Activated T-helper 2 cell treated with anti-CD3 and anti-CD28 coated beads, Interferon-gamma antibody, Interleukin-2, Interleukin-4, amounts not matched to agents 10 μg/mL and 5 μg/mL and 100 μg/mL, durations not matched to agents 14 hours and 24 hours and 36 hours (primary cell): ENCODE results near the gene RAB25. TPM values are rescaled to one million over a fixed set of nuclear protein-coding genes. Genes with fewer than 3 reads are reported as not detected.
A peak's percentile ranks its signal among the peaks of the same experiment; 100 is the strongest.

Experiments
- DNase-seq: peaks from one replicate; pipeline ENCODE4 v3.0.0; 2021; ENCODE audit warnings: low spot score
- H3K27ac Mint-ChIP-seq: one replicate; pipeline ENCODE4 v1.8.0; 2021; ENCODE audit warnings: mixed read lengths
- H3K27me3 Mint-ChIP-seq: one replicate; pipeline ENCODE4 v1.8.0; 2021; ENCODE audit warnings: low read depth, mixed read lengths
- H3K36me3 Mint-ChIP-seq: one replicate; pipeline ENCODE4 v1.8.0; 2021; ENCODE audit warnings: low read depth, mixed read lengths
- H3K4me1 Mint-ChIP-seq: one replicate; pipeline ENCODE4 v1.8.0; 2021; ENCODE audit warnings: low read depth, mixed read lengths
- H3K4me3 Mint-ChIP-seq: one replicate; pipeline ENCODE4 v1.8.0; 2021; ENCODE audit warnings: low read depth, mild to moderate bottlenecking, moderate library complexity, mixed read lengths
- H3K9me3 Mint-ChIP-seq: one replicate; pipeline ENCODE4 v1.8.0; 2021; ENCODE audit warnings: mixed read lengths
- intact Hi-C: fragments of 100-400 bp; cut with micrococcal nuclease; formaldehyde crosslinking; loops from one replicate; pipeline ENCODE4 v1.15.1; 2023
- total RNA-seq: library from RNA; stranded (reverse); gene quantifications from 2 replicates; pipeline ENCODE4 v1.2.3, GENCODE V29; 2022

The RAB25 gene
- total RNA-seq, 1 donor from 2014 or later: 0.21 TPM

DNA sequence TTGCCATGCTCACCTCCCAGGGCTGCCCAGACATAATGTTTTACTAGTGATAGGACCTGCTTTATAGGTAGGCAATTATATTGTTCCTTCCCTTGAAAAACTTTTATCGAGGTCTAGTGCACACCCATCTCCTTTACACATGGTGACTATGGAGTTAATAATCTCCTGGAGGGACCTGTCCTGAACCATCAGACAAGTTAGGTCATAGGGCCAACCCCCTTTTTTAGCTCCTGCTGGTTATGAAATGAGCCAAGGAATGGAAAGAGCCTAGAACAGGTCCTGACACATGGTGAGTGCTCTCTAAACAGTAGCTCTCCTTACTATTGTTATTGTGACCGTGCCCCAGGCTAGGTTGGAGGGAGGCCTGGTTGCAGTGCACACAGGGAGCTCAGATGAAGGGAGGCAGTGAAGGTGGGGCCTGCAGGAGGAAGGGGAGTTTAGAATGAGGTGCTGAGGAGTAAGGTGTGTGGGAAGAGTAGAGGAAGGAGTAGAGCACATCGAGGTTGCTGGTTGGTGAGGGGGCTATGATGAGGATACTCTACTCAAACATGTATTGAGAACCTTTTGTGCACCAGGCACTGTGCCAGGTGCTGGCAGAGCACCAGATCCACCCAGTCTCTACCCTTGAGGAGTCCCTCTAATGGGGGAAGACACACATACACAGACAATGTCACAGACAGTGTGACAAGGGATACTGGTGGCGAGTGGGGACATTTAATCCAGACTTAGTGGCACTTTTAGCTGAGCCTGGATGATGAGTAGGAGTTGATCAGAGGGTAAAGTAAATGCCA lies 39.4 kb downstream of the RAB25 start:
- Mint-ChIP-seq H3K4me3 (no peak overlapping the region), H3K9me3 (no peaks in the 10 kb centered on the region)

DNA sequence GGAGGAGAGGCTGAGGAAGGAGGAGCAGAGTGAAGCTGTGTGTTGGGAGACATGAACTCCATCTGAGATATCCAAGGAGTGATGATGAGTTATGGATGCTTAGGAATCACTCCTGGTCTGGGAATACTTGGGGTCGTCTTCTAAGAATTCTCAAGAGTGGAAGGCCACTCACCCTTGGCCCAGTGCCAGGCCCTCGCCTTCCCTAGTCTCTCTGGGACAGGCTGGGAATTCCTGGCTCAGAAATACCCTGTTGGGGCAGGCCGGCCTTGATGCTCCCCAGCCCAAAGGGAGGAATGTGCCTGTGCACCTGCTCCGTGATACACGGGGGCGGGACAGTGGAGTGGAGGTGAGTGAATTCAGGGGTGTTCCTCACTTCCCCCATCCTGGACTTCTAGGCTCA lies 40.9 kb downstream of the RAB25 start:
- H3K4me3 Mint-ChIP-seq: no peak overlapping the region
- peaks cover 66% of the 10 kb centered on the region for H3K4me1 Mint-ChIP-seq
- no peaks in the 10 kb centered on the region for H3K36me3 Mint-ChIP-seq
- no peaks in the 10 kb centered on the region for H3K27me3 Mint-ChIP-seq
- no peaks in the 10 kb centered on the region for H3K9me3 Mint-ChIP-seq
- DNase-seq: no peak
- H3K27ac Mint-ChIP-seq: peak overlapping the region; percentile 34
- intact Hi-C loops: no loop called here

More for the DNA sequence above, 39.4 kb downstream of the RAB25 start:
- H3K27me3 Mint-ChIP-seq: no peaks in the 10 kb centered on the region
- intact Hi-C loops: no loop called here
- no peak for DNase-seq
- H3K36me3 Mint-ChIP-seq: no peaks in the 10 kb centered on the region
- H3K27ac Mint-ChIP-seq: peak overlapping the region; percentile 65
- peaks cover 70% of the 10 kb centered on the region for H3K4me1 Mint-ChIP-seq

DNA sequence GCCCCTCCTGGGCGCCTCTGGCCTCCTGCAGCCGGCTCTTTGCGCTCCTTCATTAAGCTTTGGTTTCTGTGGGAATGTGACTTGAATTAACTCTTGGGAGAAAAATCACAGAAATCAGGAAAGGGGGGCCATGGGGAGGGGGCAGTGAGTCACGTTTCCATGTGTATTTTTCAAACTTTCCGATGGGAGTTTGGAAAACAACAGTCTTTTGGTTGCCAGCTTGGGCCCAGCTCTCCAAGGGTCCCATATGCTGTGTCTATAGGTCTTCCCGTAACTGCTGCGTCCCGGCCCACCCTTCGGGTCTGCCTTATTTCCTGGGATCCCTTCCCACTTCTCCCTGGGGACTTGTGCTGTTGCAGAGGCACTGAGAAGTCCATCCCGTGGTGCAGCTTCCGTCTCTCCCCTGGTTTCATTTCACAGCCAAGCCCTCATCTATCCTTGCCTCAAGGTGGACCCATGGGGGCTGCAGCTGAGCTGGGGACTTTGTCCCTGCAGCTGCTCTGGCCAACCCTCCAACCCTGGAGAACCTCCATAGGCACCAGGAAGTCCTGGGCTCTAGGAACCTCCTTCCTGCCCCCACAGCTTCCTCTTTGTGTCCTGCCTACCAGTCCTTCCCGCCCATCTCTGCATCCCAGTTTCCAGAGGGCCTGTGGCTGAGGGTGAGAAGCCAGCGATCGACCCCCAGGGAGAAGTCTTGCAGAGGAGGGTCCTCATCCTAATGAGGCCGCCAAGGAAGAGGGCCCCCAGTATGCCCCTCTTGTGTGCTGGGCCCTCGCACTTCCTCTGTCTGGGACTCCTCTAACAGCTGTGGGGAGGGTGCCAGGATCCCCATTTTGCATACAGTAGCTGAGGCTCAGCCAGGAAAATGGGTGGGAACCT lies 41.9 kb downstream of the RAB25 start:
- no peak for DNase-seq
- H3K36me3 Mint-ChIP-seq: no peaks in the 10 kb centered on the region
- no peak overlapping the region for H3K4me3 Mint-ChIP-seq
- no peaks in the 10 kb centered on the region for H3K27me3 Mint-ChIP-seq
- peak overlapping the region; percentile 39 for H3K27ac Mint-ChIP-seq
- intact Hi-C loops: no loop called here
- peaks cover 63% of the 10 kb centered on the region for H3K4me1 Mint-ChIP-seq
- no peaks in the 10 kb centered on the region for H3K9me3 Mint-ChIP-seq

DNA sequence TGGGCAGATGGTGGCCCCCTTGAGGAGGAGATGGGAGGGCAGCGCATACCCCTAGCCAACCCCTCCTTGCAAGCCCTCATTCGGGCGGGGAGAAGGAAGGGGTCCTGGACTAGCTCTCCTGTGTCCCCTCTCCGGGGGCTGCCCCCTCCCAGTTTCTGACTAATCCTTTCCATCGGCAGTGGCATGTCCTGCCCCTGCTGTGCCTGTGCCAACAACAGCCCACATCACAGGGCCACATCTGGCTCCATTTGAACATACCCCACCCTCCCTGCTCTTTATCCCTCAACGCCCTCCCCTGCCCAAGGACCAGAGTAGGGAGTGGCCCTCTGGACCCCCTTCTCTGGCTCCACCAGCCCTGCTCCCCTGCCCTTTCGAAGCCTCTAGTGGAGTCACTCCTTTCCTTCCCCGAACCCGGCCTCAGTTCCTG lies 42.6 kb downstream of the RAB25 start:
- H3K36me3 Mint-ChIP-seq: no peaks in the 10 kb centered on the region
- DNase-seq: no peak
- H3K9me3 Mint-ChIP-seq: no peaks in the 10 kb centered on the region
- peaks cover 61% of the 10 kb centered on the region for H3K4me1 Mint-ChIP-seq
- peak overlapping the region; percentile 100 for H3K27ac Mint-ChIP-seq
- intact Hi-C loops: no loop called here
- H3K4me3 Mint-ChIP-seq: no peak overlapping the region
- no peaks in the 10 kb centered on the region for H3K27me3 Mint-ChIP-seq

DNA sequence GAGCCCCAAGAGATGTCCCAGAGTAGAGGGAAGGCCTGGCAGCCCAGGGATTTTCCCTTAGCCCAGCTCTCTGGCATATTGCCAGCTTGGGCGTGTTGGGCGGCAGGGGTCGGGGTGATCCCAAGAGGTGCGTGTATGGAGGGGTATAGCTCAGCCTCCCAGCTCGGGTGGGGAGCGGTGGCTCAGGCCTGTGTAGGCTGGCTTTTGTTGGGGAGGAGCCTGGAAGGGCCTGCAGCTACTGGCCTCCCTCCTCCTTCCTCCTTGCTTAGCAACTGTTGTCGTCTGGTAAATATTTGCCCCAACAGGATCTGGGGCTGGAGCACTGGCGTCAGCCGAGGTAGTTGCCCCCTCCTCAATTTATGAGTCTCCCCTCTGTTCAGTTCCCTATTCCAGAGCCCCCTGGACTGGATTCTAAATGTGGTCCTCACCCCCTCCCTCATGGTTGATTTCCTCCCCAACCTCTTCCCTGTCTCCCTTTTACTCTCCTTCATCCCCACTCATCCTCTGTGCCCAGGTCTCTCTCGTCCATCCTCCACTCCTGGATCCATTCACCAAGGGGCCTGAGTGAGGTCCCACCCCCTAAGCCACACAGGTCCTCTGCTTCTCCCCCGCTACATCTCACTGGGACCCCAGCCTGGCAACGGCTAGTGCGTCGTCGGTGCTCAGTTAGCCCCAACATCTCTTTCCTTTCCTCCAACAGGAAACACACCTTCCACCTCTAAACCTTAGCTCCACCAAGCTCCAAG lies 43.3 kb downstream of the RAB25 start:
- intact Hi-C loops: no loop called here
- no peak for DNase-seq
- H3K9me3 Mint-ChIP-seq: no peaks in the 10 kb centered on the region
- no peaks in the 10 kb centered on the region for H3K27me3 Mint-ChIP-seq
- no peaks in the 10 kb centered on the region for H3K36me3 Mint-ChIP-seq
- H3K4me1 Mint-ChIP-seq: peaks cover 60% of the 10 kb centered on the region
- no peak overlapping the region for H3K4me3 Mint-ChIP-seq
- H3K27ac Mint-ChIP-seq: peak overlapping the region; percentile 100

DNA sequence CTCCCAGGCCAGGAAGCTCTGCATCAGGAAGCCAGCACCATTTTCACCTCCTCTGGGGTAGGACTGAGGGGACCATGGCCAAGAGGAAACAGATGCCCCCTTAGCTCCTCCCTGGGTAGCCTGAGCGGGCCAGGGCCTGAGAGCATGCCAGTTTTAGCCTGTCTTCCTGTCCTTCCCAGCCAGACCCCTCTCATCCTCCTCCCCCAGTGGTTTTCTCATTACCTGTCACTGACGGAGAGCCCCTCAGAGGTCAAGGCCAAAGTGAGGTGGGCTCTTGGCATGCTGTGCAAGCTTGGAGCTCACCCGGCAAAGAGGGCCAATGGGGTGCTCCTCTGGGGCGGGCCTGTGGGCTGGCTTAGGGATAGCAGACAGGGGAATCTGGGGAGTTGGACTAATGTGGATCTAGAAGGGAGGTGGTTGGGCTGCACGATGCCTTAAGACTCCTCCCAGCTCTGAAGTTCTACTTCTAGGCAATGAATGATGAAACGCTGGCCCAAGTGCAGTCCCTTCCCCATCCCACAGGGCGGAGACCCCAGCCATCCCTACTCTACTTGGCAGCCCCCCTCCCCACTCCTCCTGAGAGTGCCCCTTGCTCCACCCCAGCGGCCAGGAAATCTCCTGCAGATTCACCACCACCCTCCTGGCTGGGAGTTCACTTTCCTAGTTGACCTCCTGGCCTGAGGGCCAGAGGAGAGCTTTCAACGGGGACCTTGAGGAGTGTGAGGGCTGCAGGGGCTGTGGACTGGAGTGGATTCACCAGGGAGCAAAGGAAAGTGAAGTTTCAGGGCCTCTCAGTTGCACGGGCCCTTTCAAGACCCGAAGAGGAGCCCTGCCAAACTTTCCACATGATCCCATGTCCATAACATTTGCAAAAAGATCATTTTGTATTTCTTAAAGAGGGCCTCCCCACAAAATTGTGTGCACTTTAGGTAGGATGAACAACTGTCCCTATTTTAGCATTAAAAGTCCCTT lies 44.2 kb downstream of the RAB25 start:
- no peaks in the 10 kb centered on the region for H3K27me3 Mint-ChIP-seq
- DNase-seq: no peak
- no peaks in the 10 kb centered on the region for H3K36me3 Mint-ChIP-seq
- H3K27ac Mint-ChIP-seq: peak overlapping the region; percentile 100
- H3K4me1 Mint-ChIP-seq: peaks cover 64% of the 10 kb centered on the region
- no peaks in the 10 kb centered on the region for H3K9me3 Mint-ChIP-seq
- peak overlapping the region; percentile 87 for H3K4me3 Mint-ChIP-seq
- intact Hi-C loops: no loop called here

DNA sequence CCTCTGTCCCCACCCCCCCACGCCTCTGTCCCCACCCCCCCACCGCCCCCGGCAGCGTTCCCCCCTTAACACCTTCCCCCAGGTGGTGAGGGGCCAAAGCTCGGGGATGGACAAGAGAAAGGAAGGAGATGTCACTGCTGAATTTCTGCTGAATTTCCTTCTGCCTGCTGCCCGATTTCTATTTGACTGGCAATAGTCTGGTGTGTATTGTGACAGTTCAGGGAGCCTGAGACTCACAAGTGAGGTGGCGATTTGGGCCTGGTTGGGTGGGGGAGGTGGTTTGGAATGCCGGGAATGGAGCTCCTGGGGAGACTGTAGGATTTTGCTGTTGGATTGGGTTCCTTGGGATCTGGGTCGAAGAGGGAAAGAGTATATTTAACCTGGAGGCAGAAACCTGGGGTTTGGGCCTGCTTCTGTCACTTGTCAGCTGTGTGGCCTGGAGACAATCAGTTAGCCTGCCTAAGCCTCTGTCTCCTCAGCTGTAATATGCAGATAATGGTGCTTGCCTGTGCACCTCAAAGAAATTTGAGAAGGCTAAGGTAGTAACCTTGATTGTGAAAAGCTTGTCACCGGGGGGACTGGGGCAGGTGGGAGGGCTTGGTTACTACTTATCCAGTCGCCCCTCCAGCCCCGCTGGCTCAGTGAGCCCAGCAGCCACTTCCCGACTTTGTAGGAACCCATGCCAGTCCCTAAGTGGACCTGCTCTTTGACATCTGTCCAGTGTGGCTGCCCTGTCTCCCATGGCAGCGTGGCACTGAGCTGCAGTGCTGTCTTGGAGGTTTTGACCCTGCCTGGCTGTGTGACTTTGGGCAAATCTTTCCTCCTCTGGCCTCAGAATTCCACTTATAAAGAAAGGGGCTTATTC lies 45.9 kb downstream of the RAB25 start:
- no peak for DNase-seq
- Mint-ChIP-seq H3K36me3 (no peaks in the 10 kb centered on the region), H3K27ac (peak overlapping the region; percentile 100), H3K4me1 (peaks cover 54% of the 10 kb centered on the region), H3K4me3 (peak overlapping the region; percentile 87), H3K9me3 (no peaks in the 10 kb centered on the region), H3K27me3 (no peaks in the 10 kb centered on the region)
- intact Hi-C loops: loop anchor here (1.0 kb wide), 4 partner anchors 7 to 54 kb away; partner anchors contain the start of gene LMNA

DNA sequence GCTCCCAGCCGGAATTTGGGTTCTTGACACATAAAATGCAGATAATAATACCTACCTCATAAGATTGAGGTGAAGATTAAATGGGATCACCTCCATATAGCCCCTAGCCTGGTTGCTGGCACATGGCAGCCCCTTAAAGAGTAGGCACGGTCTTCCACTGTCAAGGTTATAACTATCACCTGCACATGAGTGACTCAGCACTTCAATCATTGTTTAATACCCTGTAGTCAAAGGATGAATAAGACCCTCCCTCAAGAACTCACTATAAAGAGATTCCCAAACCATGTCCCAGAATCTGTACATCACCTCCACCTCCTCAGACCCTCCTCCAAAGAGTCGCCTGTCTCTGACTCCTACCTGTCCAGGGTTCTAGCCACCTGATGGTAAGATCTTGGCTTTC lies 47.1 kb downstream of the RAB25 start:
- no peaks in the 10 kb centered on the region for H3K36me3 Mint-ChIP-seq
- peaks cover 50% of the 10 kb centered on the region for H3K4me1 Mint-ChIP-seq
- DNase-seq: no peak
- peak overlapping the region; percentile 49 for H3K27ac Mint-ChIP-seq
- intact Hi-C loops: no loop called here
- H3K4me3 Mint-ChIP-seq: no peak overlapping the region
- peaks cover 1% of the 10 kb centered on the region for H3K27me3 Mint-ChIP-seq
- H3K9me3 Mint-ChIP-seq: no peaks in the 10 kb centered on the region

DNA sequence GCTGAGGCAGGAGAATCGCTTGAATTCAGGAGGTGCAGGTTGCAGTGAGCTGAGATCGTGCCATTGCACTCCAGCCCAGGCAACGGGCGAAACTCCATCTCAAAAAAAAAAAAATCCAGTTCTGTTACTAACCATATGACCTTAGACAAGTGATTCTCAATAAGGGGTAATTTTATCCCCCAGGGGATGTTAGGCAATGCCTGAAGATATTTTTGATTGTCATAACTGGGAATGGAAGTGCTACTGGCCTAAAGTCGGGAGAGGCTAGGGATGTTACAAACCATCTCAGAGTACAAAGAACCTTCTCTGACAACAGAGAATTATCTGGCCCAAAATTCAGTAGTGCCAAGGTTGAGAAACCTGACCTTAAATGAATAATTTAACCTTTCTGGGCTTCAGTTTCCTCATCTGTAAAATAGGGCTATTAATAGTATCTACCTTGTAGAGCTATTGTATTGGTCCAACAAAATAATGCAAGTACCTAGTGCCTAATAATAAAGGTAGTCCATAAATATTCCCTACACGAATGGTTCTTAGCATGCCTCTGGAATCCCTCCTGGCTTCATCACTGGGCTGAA lies 47.8 kb downstream of the RAB25 start:
- Mint-ChIP-seq H3K9me3 (no peaks in the 10 kb centered on the region), H3K27ac (no peak overlapping the region), H3K4me1 (peaks cover 49% of the 10 kb centered on the region), H3K4me3 (no peak overlapping the region), H3K27me3 (peaks cover 1% of the 10 kb centered on the region), H3K36me3 (no peaks in the 10 kb centered on the region)
- intact Hi-C loops: no loop called here
- no peak for DNase-seq

DNA sequence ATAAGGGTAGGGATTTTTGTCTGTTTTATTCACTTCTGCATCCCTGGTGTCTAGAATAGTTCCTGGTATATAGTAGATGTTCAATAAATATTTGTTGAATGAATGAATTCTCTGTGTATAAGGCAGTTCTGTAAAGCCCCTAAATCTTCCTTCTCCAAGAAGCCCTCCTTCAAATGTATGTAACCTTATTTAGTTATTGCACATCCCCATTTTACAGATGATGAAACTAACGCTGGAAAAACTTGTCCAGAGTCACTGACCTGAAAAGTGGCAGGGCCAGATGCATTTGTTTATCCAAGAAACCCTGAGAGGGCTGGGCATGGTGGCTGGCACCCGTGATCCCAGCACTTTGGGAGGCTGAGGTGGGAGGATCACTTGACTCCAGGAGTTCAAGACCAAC lies 49.3 kb downstream of the RAB25 start:
- DNase-seq: no peak
- no peak overlapping the region for H3K4me3 Mint-ChIP-seq
- peaks cover 4% of the 10 kb centered on the region for H3K36me3 Mint-ChIP-seq
- H3K27me3 Mint-ChIP-seq: peaks cover 1% of the 10 kb centered on the region
- H3K27ac Mint-ChIP-seq: peak overlapping the region; percentile 58
- no peaks in the 10 kb centered on the region for H3K9me3 Mint-ChIP-seq
- intact Hi-C loops: no loop called here
- H3K4me1 Mint-ChIP-seq: peaks cover 41% of the 10 kb centered on the region
